ENCODE data around the gene DGKB.
A peak's percentile ranks its signal among the peaks of the same experiment; 100 is the strongest.

DGKB gene

GRCh38 chr7:14600766-14601367 is 301.7 kb downstream of the DGKB start:
- no peak overlapping the region for H3K4me3 ChIP-seq (ENCODE audit: low read length)
- DNase-seq (ENCODE audit: low read depth) = no peak
- TF ChIP-seq CTCF (conservative IDR thresholded peaks at IDR 0.05; ENCODE audit: low read length) = no peak

GRCh38 chr7:14598978-14599377 is 303.6 kb downstream of the DGKB start:
- no peak overlapping the region for H3K4me3 ChIP-seq (ENCODE audit: low read length)
- peak; percentile 18 for DNase-seq (ENCODE audit: low read depth)
- no peak for TF ChIP-seq CTCF (conservative IDR thresholded peaks at IDR 0.05; ENCODE audit: low read length)

- H3K4me3 ChIP-seq (ENCODE audit: low read length) = no peak overlapping the region
- TF ChIP-seq CTCF (conservative IDR thresholded peaks at IDR 0.05; ENCODE audit: low read length) = no peak
- peak; percentile 35 for DNase-seq (ENCODE audit: low read depth)
These were observed 306.1 kb downstream of the DGKB start for GRCh38 chr7:14596421-14596820.

GRCh38 chr7:14590206-14590605 is 312.3 kb downstream of the DGKB start:
- H3K4me3 ChIP-seq (ENCODE audit: low read length) = no peak overlapping the region
- TF ChIP-seq CTCF (conservative IDR thresholded peaks at IDR 0.05; ENCODE audit: low read length) = no peak
- DNase-seq (ENCODE audit: low read depth) = no peak

DNA sequence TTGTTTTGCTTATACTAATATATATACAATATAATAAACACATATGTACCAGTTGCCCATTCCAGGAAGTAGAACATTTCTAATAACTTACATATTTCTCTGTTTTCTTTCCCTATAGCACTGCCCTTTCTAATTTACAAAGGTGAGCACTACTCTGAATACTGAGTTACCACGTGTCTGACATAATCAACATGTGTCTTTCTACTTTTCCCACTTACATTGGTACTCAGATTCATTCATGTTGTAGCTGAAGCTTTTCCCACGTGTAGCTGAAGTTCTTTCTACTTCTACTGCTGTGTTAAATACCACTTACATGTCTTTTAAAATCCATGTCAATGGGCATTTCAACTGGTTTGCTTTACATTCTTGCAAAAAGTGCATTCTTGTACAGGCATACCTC is 317.3 kb downstream of the DGKB start:
- DNase-seq (ENCODE audit: low read depth) = no peak
- no peak for TF ChIP-seq CTCF (conservative IDR thresholded peaks at IDR 0.05; ENCODE audit: low read length)
- H3K4me3 ChIP-seq (ENCODE audit: low read length) = no peak overlapping the region

DNA sequence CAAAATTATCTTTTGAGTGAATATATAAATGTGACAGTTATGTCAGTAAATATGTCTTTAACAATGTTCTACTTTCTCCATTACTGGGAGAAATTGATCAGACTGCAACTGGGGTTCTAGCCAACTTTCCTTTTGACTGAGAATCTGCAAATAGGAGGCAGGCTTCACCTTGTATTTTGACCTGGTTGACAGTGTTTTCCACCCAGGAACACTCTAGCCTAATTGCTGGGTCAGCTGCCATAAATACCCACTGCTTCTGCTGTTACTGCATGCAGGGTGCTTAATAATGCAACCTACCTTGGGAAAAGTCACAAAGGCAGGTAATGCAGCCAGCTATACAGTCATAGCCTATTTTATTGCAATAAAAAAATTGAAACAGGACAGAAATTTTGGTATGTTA is 319.0 kb downstream of the DGKB start:
- no peak overlapping the region for H3K4me3 ChIP-seq (ENCODE audit: low read length)
- TF ChIP-seq CTCF (conservative IDR thresholded peaks at IDR 0.05; ENCODE audit: low read length) = no peak
- no peak for DNase-seq (ENCODE audit: low read depth)

DNA sequence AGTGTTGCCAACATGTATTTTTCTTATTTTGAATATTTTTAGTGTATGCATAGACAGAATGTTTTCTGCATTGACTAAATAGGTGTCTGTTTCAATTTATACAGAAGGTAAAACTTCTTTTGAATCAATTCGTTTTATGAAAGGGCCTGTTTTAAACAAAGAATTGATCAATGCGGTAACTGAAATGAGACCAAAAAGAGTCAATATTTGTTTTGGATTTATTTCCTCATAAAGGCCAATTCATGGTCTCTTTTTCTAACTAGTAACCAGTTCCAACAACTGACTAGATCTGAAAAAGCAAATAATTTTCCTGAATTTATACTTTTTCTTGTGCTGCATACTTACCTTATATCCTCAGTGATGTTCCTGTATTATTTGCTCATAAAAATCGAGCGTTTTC is 320.5 kb downstream of the DGKB start:
- H3K4me3 ChIP-seq (ENCODE audit: low read length) = no peak overlapping the region
- DNase-seq (ENCODE audit: low read depth) = no peak
- no peak for TF ChIP-seq CTCF (conservative IDR thresholded peaks at IDR 0.05; ENCODE audit: low read length)
